ENCODE measurements around the gene ITSN2. TPM values are rescaled to one million over a fixed set of nuclear protein-coding genes. Genes with fewer than 3 reads are reported as not detected.

ITSN2 gene
- total RNA-seq, 3 donors from 2014 or later, result 48.4 to 82.8 (median 54.0) TPM

DNA sequence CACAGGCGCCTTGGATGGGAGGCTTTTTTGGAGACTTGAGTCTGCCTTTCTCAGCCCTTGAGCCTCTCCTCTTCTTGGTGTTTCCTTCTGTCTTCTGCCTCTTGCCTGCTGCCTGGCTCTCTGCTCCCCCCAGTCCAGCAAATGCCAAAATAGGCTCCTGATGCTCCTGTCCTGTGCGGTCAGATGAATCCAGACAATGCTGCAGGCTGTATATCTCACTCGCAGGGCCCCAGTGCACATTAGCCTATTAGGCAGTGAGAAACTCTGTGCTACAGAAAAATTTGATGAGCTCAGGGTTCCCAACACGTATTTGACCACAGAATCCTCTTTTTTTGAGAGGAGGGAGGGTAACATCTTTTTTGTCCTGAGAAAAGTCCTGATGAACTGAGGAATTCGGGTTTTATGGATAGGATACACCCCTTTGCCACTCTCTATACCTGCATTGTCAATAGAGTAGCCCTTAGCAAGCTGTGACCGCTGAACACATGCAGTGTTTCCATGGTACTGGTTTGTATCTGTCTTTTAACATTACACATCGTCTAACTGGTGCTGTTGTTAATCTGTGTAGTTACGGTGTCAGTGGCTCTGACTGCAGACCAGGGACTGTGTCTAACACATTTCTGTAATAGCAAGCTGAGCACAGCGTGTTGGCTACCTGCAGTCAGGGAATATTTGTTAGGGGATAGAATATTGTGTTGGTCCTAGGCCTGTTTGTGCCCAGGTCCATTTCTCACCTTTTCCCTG, 134.7 kb downstream of the ITSN2 start:
- ATAC-seq, result no peak
- no peak overlapping the region for H3K4me3 ChIP-seq
- intact Hi-C loops (cut with DNase I, micrococcal nuclease), result no loop called here
- TF ChIP-seq CTCF (IDR thresholded peaks at IDR 0.05), result no peak
- H3K36me3 ChIP-seq (ENCODE audit: low read depth), result no peaks in the 10 kb centered on the region
- no peak for DNase-seq
- H3K4me1 ChIP-seq (ENCODE audit: low read depth), result no peaks in the 10 kb centered on the region
- H3K9me3 ChIP-seq, result no peaks in the 10 kb centered on the region

DNA sequence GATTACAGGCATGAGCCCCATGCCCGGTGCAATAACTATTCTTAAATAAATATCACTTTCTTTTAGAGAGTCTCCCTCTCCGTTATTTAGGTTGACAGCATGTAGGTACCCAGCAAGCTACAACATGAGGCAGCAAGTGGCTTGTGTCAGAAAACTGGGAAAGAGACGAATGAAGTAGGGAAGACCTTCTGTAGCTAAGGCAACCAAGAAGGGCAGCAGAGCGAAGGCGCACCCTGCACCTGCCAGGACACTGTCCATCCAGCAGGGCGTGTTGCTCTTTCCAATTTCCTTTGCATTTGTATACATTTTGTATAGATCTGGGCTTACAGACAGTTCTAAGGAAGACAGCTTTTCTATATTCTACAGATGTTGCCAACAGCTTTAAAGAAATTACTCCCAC, 137.4 kb downstream of the ITSN2 start:
- TF ChIP-seq CTCF (IDR thresholded peaks at IDR 0.05), result no peak
- Histone ChIP-seq H3K9me3 (no peaks in the 10 kb centered on the region), H3K36me3 (ENCODE audit: low read depth) (no peaks in the 10 kb centered on the region), H3K4me3 (no peak overlapping the region), H3K4me1 (ENCODE audit: low read depth) (no peaks in the 10 kb centered on the region)
- intact Hi-C loops (cut with DNase I, micrococcal nuclease), result no loop called here
- DNase-seq, result no peak
- no peak for ATAC-seq

- no peak overlapping the region for H3K4me3 ChIP-seq
- no peaks in the 10 kb centered on the region for H3K36me3 ChIP-seq (ENCODE audit: low read depth)
- ATAC-seq (no peak), DNase-seq (no peak)
- intact Hi-C loops (cut with DNase I, micrococcal nuclease), result no loop called here
- no peaks in the 10 kb centered on the region for H3K4me1 ChIP-seq (ENCODE audit: low read depth)
- no peak for TF ChIP-seq CTCF (IDR thresholded peaks at IDR 0.05)
- H3K9me3 ChIP-seq, result no peaks in the 10 kb centered on the region
Observed at GRCh38 chr2:24221343-24222050, 138.8 kb downstream of the ITSN2 start.

GRCh38 chr2:24220554-24221291, 139.6 kb downstream of the ITSN2 start:
- Histone ChIP-seq H3K9me3 (no peaks in the 10 kb centered on the region), H3K36me3 (ENCODE audit: low read depth) (no peaks in the 10 kb centered on the region), H3K4me3 (no peak overlapping the region), H3K4me1 (ENCODE audit: low read depth) (no peaks in the 10 kb centered on the region)
- intact Hi-C loops (cut with DNase I, micrococcal nuclease), result no loop called here
- ATAC-seq (no peak), DNase-seq (no peak)
- no peak for TF ChIP-seq CTCF (IDR thresholded peaks at IDR 0.05)

GRCh38 chr2:24214880-24215279, 145.5 kb downstream of the ITSN2 start:
- TF ChIP-seq CTCF (IDR thresholded peaks at IDR 0.05), result no peak
- DNase-seq (no peak), ATAC-seq (no peak)
- intact Hi-C loops (cut with DNase I, micrococcal nuclease), result no loop called here
- H3K4me3 ChIP-seq, result no peak overlapping the region
- no peaks in the 10 kb centered on the region for H3K36me3 ChIP-seq (ENCODE audit: low read depth)
- no peaks in the 10 kb centered on the region for H3K9me3 ChIP-seq
- no peaks in the 10 kb centered on the region for H3K4me1 ChIP-seq (ENCODE audit: low read depth)

Measured in mucosa of descending colon (tissue), 3 donors.